HCT116 (cell line): ENCODE measurements around the gene DPF3. TPM values are rescaled to one million over a fixed set of nuclear protein-coding genes. Genes with fewer than 3 reads are reported as not detected.

ENCODE experiments used
- ATAC-seq: fragments of 200-7000 bp; cut with Tn5 transposase; 2 replicates; pipeline ENCODE4 v1.9.1; 2020; ENCODE audit warnings: mild to moderate bottlenecking, moderate library complexity
- BruUV-seq: library from RNA; stranded (reverse); fragments of 400-500 nt; replicated peaks from 2 replicates; lab custom pipeline; 2021; lab: Mats Ljungman, UMichigan
- CTCF ChIA-PET: fragments of 300-600 bp; sonication (Branson Sonifier 250); formaldehyde crosslinking; loops from one replicate; lab custom pipeline; 2021; ENCODE audit warnings: antibody characterized with exemption; lab: Charles Lee
- POLR2A ChIA-PET: fragments of 300-600, 350-600 bp; sonication (Branson Sonifier 250); formaldehyde crosslinking; loops from one replicate; lab custom pipeline; 2021; ENCODE audit warnings: antibody characterized with exemption; lab: Charles Lee
- RAD21 ChIA-PET, 2 experiments: fragments of 300-600 bp; sonication (Branson Sonifier 250); formaldehyde crosslinking; loops; one replicate each; lab custom pipeline; 2023; ENCODE audit warnings: low total read pairs in 2 of 2; ENCODE audit not compliant: uncharacterized antibody in 2 of 2, unreplicated experiment in 2 of 2, low non-redundant PET in 1 of 2; lab: Charles Lee
- DNase-seq: peaks from one replicate; pipeline ENCODE4 v3.0.0-alpha.2; 2010; ENCODE audit warnings: low read depth, low spot score
- H2AFZ ChIP-seq: fragments of 200-600 bp; shearing (Covaris generic), sonication (generic); 2 replicates; pipeline ENCODE4 v1.6.1; 2017; ENCODE audit warnings: low read depth, mixed run types, mixed read lengths, antibody characterized with exemption, low read length; ENCODE audit not compliant: poor library complexity, severe bottlenecking
- H3K27ac ChIP-seq: 2 replicates; pipeline ENCODE4 v1.5.1; 2012; ENCODE audit warnings: low read depth, low read length
- H3K27me3 ChIP-seq: fragments of 200-600 bp; sonication (generic); 2 replicates; pipeline ENCODE4 v1.6.1; 2016; ENCODE audit warnings: mixed run types, low read length, mixed read lengths; ENCODE audit not compliant: insufficient read depth
- H3K36me3 ChIP-seq, 2 experiments: fragments of 200-500 bp in 1 of 2; fragments of 200-600 bp in 1 of 2; sonication (Bioruptor generic) in 1 of 2; sonication (generic) in 1 of 2; 2 replicates each; pipeline versions ENCODE4 v1.5.1 to v1.6.1; 2014 to 2016; ENCODE audit warnings: low read length in 2 of 2, inconsistent platforms in 1 of 2, mixed read lengths in 1 of 2, mixed run types in 1 of 2; ENCODE audit not compliant: insufficient read depth in 2 of 2, control insufficient read depth in 1 of 2
- H3K4me1 ChIP-seq, 2 experiments: fragments of 200-600 bp in 1 of 2; sonication (generic) in 1 of 2; 2 replicates each; pipeline versions ENCODE4 v1.5.1 to v1.6.1; 2012 to 2017; ENCODE audit warnings: low read length in 2 of 2, inconsistent platforms in 1 of 2, mild to moderate bottlenecking in 1 of 2, mixed read lengths in 1 of 2, mixed run types in 1 of 2, moderate library complexity in 1 of 2; ENCODE audit not compliant: insufficient read depth in 2 of 2, control insufficient read depth in 1 of 2
- H3K4me2 ChIP-seq: fragments of 200-600 bp; sonication (generic); 2 replicates; pipeline ENCODE4 v1.6.1; 2017; ENCODE audit warnings: mixed run types, low read length, mixed read lengths
- H3K4me3 ChIP-seq, 2 experiments: fragments of 200-600 bp in 1 of 2; sonication (generic) in 1 of 2; replicated peaks in 1 of 2; 2 replicates each; pipeline ENCODE4 v1.5.1; 2011 to 2016; ENCODE audit warnings: low read length in 2 of 2, control low read depth in 1 of 2, low read depth in 1 of 2, mild to moderate bottlenecking in 1 of 2, mixed read lengths in 1 of 2, mixed run types in 1 of 2
- H3K79me2 ChIP-seq: fragments of 200-600 bp; sonication (generic); 2 replicates; pipeline ENCODE4 v1.6.1; 2017; ENCODE audit warnings: mild to moderate bottlenecking, mixed run types, low read length, moderate library complexity, mixed read lengths; ENCODE audit not compliant: insufficient read depth
- H3K9ac ChIP-seq: fragments of 200-600 bp; sonication (generic); 2 replicates; pipeline ENCODE4 v1.6.1; 2016; ENCODE audit warnings: low read length, mixed read lengths
- H3K9me2 ChIP-seq: fragments of 200-600 bp; sonication (generic), shearing (Covaris generic); 2 replicates; pipeline ENCODE4 v1.6.1; 2017; ENCODE audit warnings: mixed run types, mild to moderate bottlenecking, moderate library complexity; ENCODE audit not compliant: insufficient read depth
- H3K9me3 ChIP-seq, 2 experiments: fragments of 200-500 bp in 1 of 2; fragments of 200-600 bp in 1 of 2; sonication (Bioruptor generic) in 1 of 2; sonication (generic) in 1 of 2; 2 replicates each; pipeline ENCODE4 v1.6.1; 2014 to 2017; ENCODE audit warnings: low read length in 2 of 2, mixed read lengths in 2 of 2, inconsistent platforms in 1 of 2, low read depth in 1 of 2, mild to moderate bottlenecking in 1 of 2, mixed run types in 1 of 2, moderate library complexity in 1 of 2; ENCODE audit not compliant: control insufficient read depth in 1 of 2, insufficient read depth in 1 of 2
- H4K20me1 ChIP-seq: fragments of 200-600 bp; sonication (generic), shearing (Covaris generic); 2 replicates; pipeline ENCODE4 v1.6.1; 2017; ENCODE audit warnings: mixed run types, mild to moderate bottlenecking, moderate library complexity; ENCODE audit not compliant: insufficient read depth
- CEBPB ChIP-seq: IDR thresholded peaks from 2 replicates; pipeline ENCODE4 v1.6.1; 2012; ENCODE audit warnings: low read depth
- EGR1 ChIP-seq: IDR thresholded peaks from 2 replicates; pipeline ENCODE4 v1.6.1; 2012; ENCODE audit warnings: low read depth
- ELF1 ChIP-seq: IDR thresholded peaks from 2 replicates; pipeline ENCODE4 v1.6.1; 2012; ENCODE audit warnings: low read depth, borderline replicate concordance
- EZH2phosphoT487 ChIP-seq: fragments of 200-600 bp; IDR thresholded peaks from 2 replicates; pipeline ENCODE4 v1.6.1; 2018; ENCODE audit warnings: antibody characterized with exemption, borderline replicate concordance
- JUND ChIP-seq: IDR thresholded peaks from 2 replicates; pipeline ENCODE4 v1.6.1; 2012
- POLR2A ChIP-seq: IDR thresholded peaks from 2 replicates; pipeline ENCODE4 v1.7.0; 2011; ENCODE audit warnings: borderline replicate concordance; ENCODE audit not compliant: insufficient read depth, insufficient read length; ENCODE audit errors: extremely low read depth
- POLR2AphosphoS5 ChIP-seq: IDR thresholded peaks from 2 replicates; pipeline ENCODE4 v1.6.1; 2011; ENCODE audit warnings: mild to moderate bottlenecking, low read depth, low read length, moderate library complexity
- RAD21 ChIP-seq: IDR thresholded peaks from 2 replicates; pipeline ENCODE4 v1.6.1; 2012; ENCODE audit warnings: low read depth, mild to moderate bottlenecking
- REST ChIP-seq: IDR thresholded peaks from 2 replicates; pipeline ENCODE4 v1.6.1; 2012; ENCODE audit warnings: low read depth
- SP1 ChIP-seq: IDR thresholded peaks from 2 replicates; pipeline ENCODE4 v1.6.1; 2012; ENCODE audit warnings: low read depth
- SRF ChIP-seq: IDR thresholded peaks from 2 replicates; pipeline ENCODE4 v1.6.1; 2012; ENCODE audit warnings: low read depth
- ZBTB33 ChIP-seq: IDR thresholded peaks from 2 replicates; pipeline ENCODE4 v1.6.1; 2011; ENCODE audit warnings: mild to moderate bottlenecking, low read length, moderate library complexity; ENCODE audit not compliant: insufficient replicate concordance; ENCODE audit errors: extremely low read depth
- ZFX ChIP-seq: fragments of 450-650 bp; IDR thresholded peaks from 2 replicates; pipeline ENCODE4 v1.6.1; 2017
- ZNF274 ChIP-seq: fragments of 200-500 bp; sonication (Bioruptor generic); IDR thresholded peaks from 2 replicates; pipeline ENCODE4 v1.6.1; 2014; ENCODE audit warnings: mild to moderate bottlenecking, low read depth, low read length, inconsistent platforms
- intact Hi-C: fragments of 100-400 bp; cut with micrococcal nuclease; formaldehyde crosslinking; loops from 2 replicates; pipeline ENCODE4 v1.10.0; 2022
- total RNA-seq: library from RNA; stranded (reverse); gene quantifications from one replicate; pipeline ENCODE4 v1.2.1, GENCODE V29; 2021; ENCODE audit not compliant: unreplicated experiment

Gene DPF3
- total RNA-seq, 1 experiment from 2014 or later = 0.27 TPM

GRCh38 chr14:72644038-72644437, 249.9 kb downstream of the DPF3 start:
- Histone ChIP-seq H3K4me2 (no peak overlapping the region), H2AFZ (no peak overlapping the region), H3K79me2 (no peaks in the 10 kb centered on the region), H3K9me3 (no peaks in the 10 kb centered on the region; a peak in 1 of 4 replicates), H4K20me1 (no peaks in the 10 kb centered on the region), H3K27ac (no peak overlapping the region), H3K36me3 (no peaks in the 10 kb centered on the region), H3K9ac (no peak overlapping the region)
- ChIA-PET POLR2A (no interaction called here), RAD21 (no interaction called here), CTCF (interaction anchor here (1.5 kb wide), 1 partner anchor 8 kb away, joined by 4 read pairs; no protein-coding TSS in a partner anchor)
- ATAC-seq (no peak), DNase-seq (no peak)
- no peak for TF ChIP-seq CEBPB
- no peak for TF ChIP-seq REST
- TF ChIP-seq SRF = no peak
- no peak for TF ChIP-seq POLR2AphosphoS5
- TF ChIP-seq POLR2A = no peak
- TF ChIP-seq EGR1 = no peak
- TF ChIP-seq SP1 = no peak
- TF ChIP-seq ELF1 = no peak
- no peak for TF ChIP-seq JUND
- no peak for TF ChIP-seq ZFX
- no peak for TF ChIP-seq ZBTB33
- no peak for TF ChIP-seq EZH2phosphoT487
- no peak for TF ChIP-seq ZNF274
- TF ChIP-seq RAD21 = no peak
- TF ChIP-seq, all 23 proteins: peak for 0
- peaks cover 0 to 9% of the 10 kb centered on the region in 2 experiments; a peak in 1 of 4 replicates for H3K4me1 ChIP-seq
- intact Hi-C loops = no loop called here
- no TSS peak for BruUV-seq
- no peaks in the 10 kb centered on the region for H3K9me2 ChIP-seq
- H3K4me3 ChIP-seq = no peak overlapping the region
- peaks cover 17% of the 10 kb centered on the region; the same call in 1 of the 2 replicates for H3K27me3 ChIP-seq
